ENCODE measurements around the gene RAD9A.

The RAD9A gene

DNA sequence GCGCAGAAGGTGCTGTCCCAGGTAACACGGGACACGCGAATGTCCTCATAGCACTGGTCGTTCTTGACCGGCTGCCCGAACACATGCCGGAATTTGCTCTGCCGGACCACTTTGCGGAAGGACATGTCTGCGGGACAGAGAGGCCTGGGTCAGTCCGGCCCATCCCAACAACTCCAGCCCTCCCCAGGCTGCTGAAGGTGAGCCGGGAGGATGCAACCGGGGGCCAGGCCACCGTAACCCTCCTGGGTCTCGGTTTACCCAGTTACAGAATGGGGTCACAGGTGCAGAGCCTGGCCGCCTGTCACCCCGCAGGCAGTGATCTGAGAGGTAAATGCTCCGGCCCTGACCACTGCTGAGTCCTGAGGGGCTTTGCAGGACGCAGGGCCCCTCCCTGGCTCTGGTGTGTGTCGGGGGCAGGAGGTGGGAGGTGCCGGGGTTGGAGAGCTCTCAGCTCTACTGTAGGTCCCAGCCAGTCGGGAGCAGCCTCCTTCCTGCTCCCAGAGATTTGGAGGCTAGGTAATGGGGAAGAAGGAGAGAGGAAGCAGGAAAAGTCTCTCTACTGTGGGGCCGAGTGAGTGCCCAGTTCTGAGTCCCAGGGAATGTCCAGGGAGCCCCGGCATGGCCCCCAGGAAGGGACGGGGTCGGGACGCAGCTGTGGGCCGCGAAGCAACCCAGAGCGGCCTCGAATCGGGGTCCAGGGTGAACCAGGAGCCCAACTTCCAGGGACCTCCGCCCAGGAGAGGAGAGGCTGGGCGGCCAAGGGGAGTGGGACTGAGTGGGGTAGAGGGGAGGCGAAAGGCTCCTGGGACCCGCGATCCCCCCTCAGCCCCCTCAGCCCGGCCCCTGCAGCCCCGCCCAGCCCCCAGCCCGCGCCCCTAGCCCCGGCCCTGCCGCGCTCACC, 51.0 kb downstream of the RAD9A start:
- no peak for DNase-seq

DNA sequence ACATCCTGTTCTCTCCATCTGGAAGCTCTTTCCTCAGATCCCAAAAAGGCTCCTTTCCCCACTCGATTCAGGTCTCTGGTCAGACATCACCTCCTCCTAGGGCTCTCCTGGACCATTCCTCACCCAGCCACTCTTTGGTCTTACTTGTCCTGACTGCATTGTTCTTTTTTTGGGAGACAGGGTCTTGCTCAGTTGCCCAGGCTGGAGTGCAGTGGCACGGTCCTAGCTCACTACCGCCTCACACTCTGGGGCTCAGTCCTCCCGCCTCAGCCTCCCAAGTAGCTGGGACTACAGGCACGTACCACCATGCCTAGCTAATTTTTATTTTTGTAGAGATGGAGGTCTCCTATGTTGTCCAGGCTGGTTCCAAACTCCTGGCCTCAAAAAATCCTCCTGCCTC, 53.7 kb downstream of the RAD9A start:
- DNase-seq: no peak

Measured in stimulated activated CD4-positive, alpha-beta T cell treated with anti-CD3 and anti-CD28 coated beads, Interleukin-2, amount 100 ng/mL, for 48 hours (primary cell).